WERI-Rb-1 (cell line): ENCODE data around the gene MIPOL1.
"Not testable (repeated sequence)": the region's sequence is repeated elsewhere in the genome, so short reads cannot be mapped to it uniquely, and the experiment has no call there.

Experiments used
- DNase-seq: peaks from one replicate; pipeline ENCODE4 v3.0.0-alpha.2; 2020
- H3K27ac ChIP-seq: fragments of 250-450 bp; sonication (Bioruptor Pico); 2 replicates; pipeline ENCODE4 v1.5.1; 2020; ENCODE audit warnings: mild to moderate bottlenecking, moderate library complexity
- H3K27me3 ChIP-seq: fragments of 250-450 bp; sonication (Bioruptor Pico); 2 replicates; pipeline ENCODE4 v1.5.1; 2021; ENCODE audit warnings: mild to moderate bottlenecking, low read depth, moderate library complexity; ENCODE audit not compliant: insufficient read depth, severe bottlenecking
- H3K36me3 ChIP-seq: fragments of 250-450 bp; sonication (Bioruptor Pico); 2 replicates; pipeline ENCODE4 v1.5.1; 2020; ENCODE audit warnings: mild to moderate bottlenecking, moderate library complexity
- H3K4me3 ChIP-seq: 2 replicates; pipeline ENCODE4 v1.5.1; 2011; ENCODE audit warnings: low read depth, mild to moderate bottlenecking, control low read depth, low read length
- H3K9me3 ChIP-seq: fragments of 250-450 bp; sonication (Bioruptor Pico); 2 replicates; pipeline ENCODE4 v1.5.1; 2021; ENCODE audit warnings: mild to moderate bottlenecking, moderate library complexity; ENCODE audit not compliant: severe bottlenecking
- CTCF ChIP-seq: IDR thresholded peaks from 2 replicates; pipeline ENCODE4 v1.5.1; 2011; ENCODE audit warnings: low read depth, mild to moderate bottlenecking, control low read depth, inconsistent platforms, low read length

MIPOL1 gene

GRCh38 chr14:37457334-37457733 is 259.6 kb downstream of the MIPOL1 start:
- no peaks in the 10 kb centered on the region for H3K36me3 ChIP-seq
- no peaks in the 10 kb centered on the region for H3K27me3 ChIP-seq
- no peak for DNase-seq
- TF ChIP-seq CTCF = no peak
- H3K4me3 ChIP-seq = no peak overlapping the region
- H3K27ac ChIP-seq = no peak overlapping the region
- no peaks in the 10 kb centered on the region for H3K9me3 ChIP-seq

DNA sequence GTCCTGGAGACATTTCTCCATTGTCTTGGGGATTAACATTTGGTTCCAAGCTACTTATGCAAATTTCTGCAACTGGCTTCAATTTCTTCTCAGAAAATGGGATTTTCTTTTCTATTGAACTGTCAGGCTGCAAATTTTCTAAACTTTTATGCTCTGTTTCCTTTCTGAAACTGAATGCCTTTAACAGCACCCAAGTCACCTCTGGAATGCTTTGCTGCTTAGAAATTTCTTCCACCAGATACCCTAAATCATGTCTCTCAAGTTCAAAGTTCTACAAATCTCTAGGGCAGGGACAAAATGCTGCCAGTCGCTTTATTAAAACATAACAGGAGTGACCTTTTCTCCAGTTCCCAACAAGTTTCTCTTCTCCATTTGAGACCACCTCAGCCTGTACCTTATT is 264.7 kb downstream of the MIPOL1 start:
- not testable (repeated sequence) for H3K27ac ChIP-seq, DNase-seq, H3K27me3 ChIP-seq, H3K9me3 ChIP-seq, H3K36me3 ChIP-seq, H3K4me3 ChIP-seq

DNA sequence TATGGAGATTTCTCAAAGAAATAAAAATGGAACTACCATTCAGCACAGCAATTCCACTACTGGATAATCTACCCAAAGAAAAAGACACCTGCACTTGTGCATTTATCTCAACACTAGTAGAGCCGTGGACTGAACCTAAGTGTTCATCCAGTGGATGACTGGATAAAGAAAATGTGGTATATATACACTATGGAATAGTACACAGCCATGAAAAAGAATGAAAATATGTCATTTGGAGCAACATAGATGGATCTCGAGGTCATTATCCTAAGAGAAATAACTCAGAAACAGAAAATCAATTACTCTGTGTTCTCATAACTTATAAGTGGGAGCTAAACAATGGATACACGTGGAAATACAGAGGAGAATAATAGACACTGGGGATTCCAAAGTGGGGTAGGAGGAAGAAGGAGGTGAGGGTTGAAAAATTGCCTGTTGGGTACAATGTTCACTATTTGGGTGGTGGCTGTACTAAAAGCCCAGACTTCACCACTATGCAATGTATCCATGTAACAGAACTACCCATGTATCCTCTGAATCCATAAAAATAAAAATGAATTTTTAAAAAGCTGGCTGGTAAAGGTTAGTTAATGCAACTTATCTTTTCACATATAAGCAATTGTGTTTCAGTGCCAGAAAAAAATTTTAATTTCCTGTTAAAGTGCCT is 266.6 kb downstream of the MIPOL1 start:
- Histone ChIP-seq H3K9me3 (no peaks in the 10 kb centered on the region), H3K27me3 (no peaks in the 10 kb centered on the region), H3K4me3 (no peak overlapping the region), H3K27ac (no peak overlapping the region), H3K36me3 (no peaks in the 10 kb centered on the region)
- no peak for TF ChIP-seq CTCF
- no peak for DNase-seq

DNA sequence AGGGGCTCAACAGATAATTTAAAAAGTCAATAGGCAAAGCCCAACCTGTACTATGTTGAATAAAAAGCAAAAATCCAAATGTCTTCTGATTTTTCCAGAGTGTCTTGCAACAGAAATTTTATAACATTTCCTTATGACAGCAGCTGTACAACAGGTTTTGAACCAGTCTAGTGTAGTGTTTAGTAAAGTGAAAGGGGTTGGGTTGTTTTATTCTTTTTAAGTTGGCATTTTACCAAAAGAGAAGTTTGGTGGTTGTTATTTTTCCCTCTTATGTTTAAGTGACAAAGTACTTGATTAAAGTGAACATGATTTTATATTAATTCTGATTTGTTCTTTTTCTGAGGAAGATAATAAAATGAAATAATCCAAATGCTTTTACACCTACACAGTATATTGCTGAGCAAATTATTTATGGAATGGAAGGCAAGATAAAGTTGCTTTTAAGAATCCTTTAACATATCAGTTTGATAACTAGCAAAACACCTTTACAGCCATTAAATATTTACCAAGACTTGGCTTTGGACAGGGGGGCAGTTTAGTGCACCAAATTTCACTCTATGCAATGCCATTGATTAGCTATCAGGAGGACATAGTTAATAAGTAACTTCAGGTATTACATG is 268.4 kb downstream of the MIPOL1 start:
- H3K27ac ChIP-seq = no peak overlapping the region
- no peak for TF ChIP-seq CTCF
- no peaks in the 10 kb centered on the region for H3K9me3 ChIP-seq
- H3K36me3 ChIP-seq = no peaks in the 10 kb centered on the region
- H3K27me3 ChIP-seq = no peaks in the 10 kb centered on the region
- no peak for DNase-seq
- H3K4me3 ChIP-seq = no peak overlapping the region

GRCh38 chr14:37466623-37467088 is 268.9 kb downstream of the MIPOL1 start:
- H3K27me3 ChIP-seq = no peaks in the 10 kb centered on the region

DNA sequence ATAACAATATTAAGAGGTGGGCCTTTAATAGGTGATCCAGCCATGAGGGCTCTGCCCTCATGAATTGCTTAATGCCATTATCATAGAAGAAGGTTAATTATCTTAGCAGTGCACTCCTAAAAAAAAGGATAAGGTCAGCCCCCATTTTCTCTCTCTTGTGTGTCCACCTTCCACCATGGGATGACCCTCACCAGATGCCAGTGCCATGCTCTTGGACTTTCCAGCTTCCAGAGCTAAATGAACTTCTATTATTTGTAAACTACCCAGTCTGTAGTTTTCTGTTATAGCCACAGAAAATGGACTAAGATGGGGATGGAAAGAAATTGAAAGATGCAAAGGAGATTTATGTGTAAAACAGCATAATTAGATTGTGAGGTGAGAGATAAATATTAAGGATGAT is 271.9 kb downstream of the MIPOL1 start:
- H3K36me3 ChIP-seq = no peaks in the 10 kb centered on the region
- no peak for DNase-seq
- no peaks in the 10 kb centered on the region for H3K27me3 ChIP-seq
- H3K9me3 ChIP-seq = no peaks in the 10 kb centered on the region
- no peak overlapping the region for H3K27ac ChIP-seq
- no peak for TF ChIP-seq CTCF
- H3K4me3 ChIP-seq = no peak overlapping the region

More at GRCh38 chr14:37466623-37467088, 268.9 kb downstream of the MIPOL1 start:
- Histone ChIP-seq H3K27ac (no peak overlapping the region), H3K9me3 (no peaks in the 10 kb centered on the region), H3K36me3 (no peaks in the 10 kb centered on the region), H3K4me3 (no peak overlapping the region)
- TF ChIP-seq CTCF = no peak
- no peak for DNase-seq
